Measurements from ENCODE around the gene PPP6R1. TPM values are rescaled to one million over a fixed set of nuclear protein-coding genes. Genes with fewer than 3 reads are reported as not detected.

PPP6R1 gene
- total RNA-seq, 4 donors from 2014 or later, result 49.0 to 56.2 (median 51.3) TPM

DNA sequence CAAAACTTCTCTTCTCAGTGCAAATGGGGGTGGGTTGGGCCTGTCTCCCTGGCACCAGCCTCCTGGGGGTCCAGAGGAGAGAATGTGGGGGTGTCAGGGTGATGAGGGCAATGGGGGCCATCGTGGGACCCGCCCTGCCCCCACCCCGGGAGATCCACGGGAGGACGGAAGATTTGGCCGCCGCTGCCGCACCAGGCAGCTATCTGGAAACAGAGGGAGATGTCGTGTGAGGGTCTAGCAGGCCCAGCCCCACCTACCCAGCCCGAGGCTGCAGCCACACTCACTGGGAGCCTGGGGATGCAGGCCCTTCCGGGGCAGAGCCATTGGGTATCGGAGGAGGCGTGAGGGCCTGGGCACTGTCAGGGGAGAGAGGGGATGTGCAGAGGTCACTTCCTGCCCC lies 28.5 kb downstream of the PPP6R1 start:
- H3K27ac ChIP-seq, result no peak overlapping the region
- H3K36me3 ChIP-seq, result peaks cover 88% of the 10 kb centered on the region
- TF ChIP-seq CTCF (IDR thresholded peaks at IDR 0.05), result no peak
- TF ChIP-seq POLR2AphosphoS5 (IDR thresholded peaks at IDR 0.05), result no peak
- no peak for TF ChIP-seq POLR2A (IDR thresholded peaks at IDR 0.05)
- TF ChIP-seq EP300 (IDR thresholded peaks at IDR 0.05), result no peak
- WGBS, result 84% methylated on average over 13 of the region's 13 CpGs
- no peaks in the 10 kb centered on the region for H3K27me3 ChIP-seq
- no peak for DNase-seq (ENCODE audit: low spot score in 2 of 2)
- no peaks in the 10 kb centered on the region for H3K4me1 ChIP-seq
- H3K9me3 ChIP-seq, result no peaks in the 10 kb centered on the region
- no peak overlapping the region for H3K4me3 ChIP-seq

DNA sequence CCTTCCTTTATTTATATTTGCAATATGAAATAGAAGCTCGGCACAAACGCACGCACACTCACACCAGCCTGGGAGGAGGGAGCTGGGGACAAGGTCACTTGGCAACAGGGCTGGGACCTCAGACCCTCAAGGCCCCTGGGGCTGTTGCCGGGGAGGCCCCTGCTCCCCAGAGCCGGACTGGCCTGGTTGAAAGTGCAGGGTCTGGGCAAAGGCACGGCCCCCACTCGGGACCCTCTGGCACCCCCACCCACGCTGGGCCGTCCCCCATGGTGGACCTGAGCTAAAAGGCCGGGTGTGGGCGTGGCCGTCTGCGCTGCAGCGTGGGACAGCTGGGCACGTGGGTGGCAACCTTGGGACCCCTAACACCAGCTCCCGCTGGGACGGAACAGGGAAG lies 29.0 kb downstream of the PPP6R1 start:
- Histone ChIP-seq H3K4me1 (no peaks in the 10 kb centered on the region), H3K27me3 (no peaks in the 10 kb centered on the region), H3K36me3 (peaks cover 82% of the 10 kb centered on the region), H3K9me3 (no peaks in the 10 kb centered on the region), H3K27ac (no peak overlapping the region), H3K4me3 (no peak overlapping the region)
- WGBS, result 94% methylated on average over 17 of the region's 17 CpGs
- no peak for DNase-seq (ENCODE audit: low spot score in 2 of 2)
- no peak for TF ChIP-seq CTCF (IDR thresholded peaks at IDR 0.05)
- no peak for TF ChIP-seq POLR2AphosphoS5 (IDR thresholded peaks at IDR 0.05)
- TF ChIP-seq POLR2A (IDR thresholded peaks at IDR 0.05), result no peak
- TF ChIP-seq EP300 (IDR thresholded peaks at IDR 0.05), result no peak

DNA sequence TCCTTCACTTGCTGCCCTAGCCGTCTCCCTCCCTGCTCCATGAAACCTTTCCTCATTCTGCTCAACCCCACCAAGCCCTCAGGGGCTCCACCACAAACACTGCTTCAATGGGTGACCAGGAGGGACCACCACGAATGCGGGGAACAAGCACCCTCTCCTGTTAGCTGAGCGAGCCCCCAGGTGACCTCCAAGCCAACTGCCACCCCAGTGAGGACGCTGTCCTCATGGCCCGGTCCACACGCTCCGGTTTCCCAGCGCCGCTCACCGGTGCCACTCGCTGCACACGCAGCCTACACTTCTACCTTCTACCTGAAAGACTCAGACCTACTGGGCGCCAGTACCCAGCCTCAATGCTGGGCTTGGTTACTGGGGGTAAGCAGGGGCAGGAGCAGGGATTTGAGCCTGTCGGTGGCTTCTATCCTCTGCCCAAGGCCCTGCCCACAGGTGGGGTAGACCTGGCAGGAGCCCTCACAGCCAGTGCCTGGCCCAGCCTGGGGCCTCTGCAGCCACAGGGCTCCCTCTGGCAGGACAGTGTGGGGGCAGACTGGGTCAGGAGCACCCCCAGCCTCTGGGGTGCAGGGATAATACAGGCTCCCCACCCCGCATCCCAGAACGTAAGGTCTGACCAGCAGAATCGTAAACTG lies 29.6 kb downstream of the PPP6R1 start:
- H3K4me3 ChIP-seq, result no peak overlapping the region
- H3K36me3 ChIP-seq, result peaks cover 77% of the 10 kb centered on the region
- no peaks in the 10 kb centered on the region for H3K9me3 ChIP-seq
- no peaks in the 10 kb centered on the region for H3K4me1 ChIP-seq
- no peak overlapping the region for H3K27ac ChIP-seq
- 90% methylated on average over 18 of the region's 18 CpGs for WGBS
- no peaks in the 10 kb centered on the region for H3K27me3 ChIP-seq
- no peak for DNase-seq (ENCODE audit: low spot score in 2 of 2)
- TF ChIP-seq POLR2A (IDR thresholded peaks at IDR 0.05) (no peak), EP300 (IDR thresholded peaks at IDR 0.05) (no peak), CTCF (IDR thresholded peaks at IDR 0.05) (no peak), POLR2AphosphoS5 (IDR thresholded peaks at IDR 0.05) (no peak)

GRCh38 chr19:55228403-55229031 lies 30.3 kb downstream of the PPP6R1 start, which contains the start of gene TMEM86B:
TMEM86B (minus strand) TSS chr19:55228763; CDS start chr19:55228741, 22 bp downstream.
- Histone ChIP-seq H3K4me3 (no peak within 1 kb of the TSS), H3K4me1 (no peaks in the 10 kb centered on the region), H3K36me3 (peaks cover 72% of the 10 kb centered on the region), H3K9me3 (no peaks in the 10 kb centered on the region), H3K27ac (no peak within 1 kb of the TSS), H3K27me3 (no peaks in the 10 kb centered on the region)
- TF ChIP-seq POLR2A (IDR thresholded peaks at IDR 0.05) (no peak), POLR2AphosphoS5 (IDR thresholded peaks at IDR 0.05) (no peak), EP300 (IDR thresholded peaks at IDR 0.05) (no peak), CTCF (IDR thresholded peaks at IDR 0.05) (no peak)
- WGBS, result 91% methylated on average over 6 of the region's 12 CpGs
- no peak for DNase-seq (ENCODE audit: low spot score in 2 of 2)

GRCh38 chr19:55228015-55228391 lies 30.8 kb downstream of the PPP6R1 start:
- DNase-seq (ENCODE audit: low spot score in 2 of 2), result no peak
- Histone ChIP-seq H3K4me3 (no peak overlapping the region), H3K27me3 (no peaks in the 10 kb centered on the region), H3K36me3 (peaks cover 69% of the 10 kb centered on the region), H3K9me3 (no peaks in the 10 kb centered on the region), H3K4me1 (no peaks in the 10 kb centered on the region), H3K27ac (no peak overlapping the region)
- 76% methylated on average over 8 of the region's 17 CpGs for WGBS
- no peak for TF ChIP-seq EP300 (IDR thresholded peaks at IDR 0.05)
- TF ChIP-seq POLR2A (IDR thresholded peaks at IDR 0.05), result no peak
- TF ChIP-seq CTCF (IDR thresholded peaks at IDR 0.05), result no peak
- TF ChIP-seq POLR2AphosphoS5 (IDR thresholded peaks at IDR 0.05), result no peak
